ENCODE data around the gene ITPRIPL2. TPM values are rescaled to one million over a fixed set of nuclear protein-coding genes. Genes with fewer than 3 reads are reported as not detected.

ITPRIPL2 gene
- total RNA-seq, 1 experiment from 2014 or later: 21.6 TPM

GRCh38 chr16:19165101-19165500 is 51.3 kb downstream of the ITPRIPL2 start:
- no TSS peak for BruUV-seq (replicated peaks)

GRCh38 chr16:19166500-19166899 is 52.7 kb downstream of the ITPRIPL2 start:
- Histone ChIP-seq H3K27me3 (ENCODE audit: low read length) (no peaks in the 10 kb centered on the region), H3K9me3 (ENCODE audit: low read length) (no peaks in the 10 kb centered on the region), H3K79me2 (ENCODE audit: low read length) (no peaks in the 10 kb centered on the region), H3K27ac (ENCODE audit: low read length) (no peak overlapping the region), H2AFZ (ENCODE audit: low read length) (no peak overlapping the region), H3K36me3 (ENCODE audit: low read depth, low read length) (no peaks in the 10 kb centered on the region), H3K4me1 (ENCODE audit: insufficient read depth, low read length) (no peaks in the 10 kb centered on the region), H3K4me2 (ENCODE audit: low read length) (no peak overlapping the region), H3K4me3 (ENCODE audit: low read length) (no peak overlapping the region), H4K20me1 (ENCODE audit: low read length) (no peaks in the 10 kb centered on the region), H3K9ac (ENCODE audit: low read length) (no peak overlapping the region), H3F3A (ENCODE audit: low read length, unreplicated experiment) (no peaks in the 10 kb centered on the region), H3K9me2 (replicated peaks; ENCODE audit: low read length) (no peaks in the 10 kb centered on the region)
- ChIA-PET POLR2A (ENCODE audit: unreplicated experiment) (no interaction called here), CTCF (interaction anchor here (0.9 kb wide), 1 partner anchor 81 kb away, joined by 3 read pairs; no protein-coding TSS in a partner anchor)
- intact Hi-C loops (cut with micrococcal nuclease): loop anchor here (5.0 to 10.0 kb wide), 2 partner anchors 52 to 211 kb away; partner anchors contain the start of gene ITPRIPL2
- TF ChIP-seq EZH2 (IDR thresholded peaks at IDR 0.05; ENCODE audit: low read length, unreplicated experiment): no peak
- TF ChIP-seq, protein P1, sequence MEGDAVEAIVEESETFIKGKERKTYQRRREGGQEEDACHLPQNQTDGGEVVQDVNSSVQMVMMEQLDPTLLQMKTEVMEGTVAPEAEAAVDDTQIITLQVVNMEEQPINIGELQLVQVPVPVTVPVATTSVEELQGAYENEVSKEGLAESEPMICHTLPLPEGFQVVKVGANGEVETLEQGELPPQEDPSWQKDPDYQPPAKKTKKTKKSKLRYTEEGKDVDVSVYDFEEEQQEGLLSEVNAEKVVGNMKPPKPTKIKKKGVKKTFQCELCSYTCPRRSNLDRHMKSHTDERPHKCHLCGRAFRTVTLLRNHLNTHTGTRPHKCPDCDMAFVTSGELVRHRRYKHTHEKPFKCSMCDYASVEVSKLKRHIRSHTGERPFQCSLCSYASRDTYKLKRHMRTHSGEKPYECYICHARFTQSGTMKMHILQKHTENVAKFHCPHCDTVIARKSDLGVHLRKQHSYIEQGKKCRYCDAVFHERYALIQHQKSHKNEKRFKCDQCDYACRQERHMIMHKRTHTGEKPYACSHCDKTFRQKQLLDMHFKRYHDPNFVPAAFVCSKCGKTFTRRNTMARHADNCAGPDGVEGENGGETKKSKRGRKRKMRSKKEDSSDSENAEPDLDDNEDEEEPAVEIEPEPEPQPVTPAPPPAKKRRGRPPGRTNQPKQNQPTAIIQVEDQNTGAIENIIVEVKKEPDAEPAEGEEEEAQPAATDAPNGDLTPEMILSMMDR (conservative IDR thresholded peaks at IDR 0.05; ENCODE audit: low read depth, low read length): peak; percentile 35; the same call in 1 of the 2 replicates
- ATAC-seq: no peak
- DNase-seq: peak; percentile 17
- no TSS peak for BruUV-seq (replicated peaks)

More at GRCh38 chr16:19165101-19165500, 51.3 kb downstream of the ITPRIPL2 start:
- Histone ChIP-seq H3K9me2 (replicated peaks; ENCODE audit: low read length) (no peaks in the 10 kb centered on the region), H3K4me2 (ENCODE audit: low read length) (no peak overlapping the region), H3K27me3 (ENCODE audit: low read length) (no peaks in the 10 kb centered on the region), H4K20me1 (ENCODE audit: low read length) (no peaks in the 10 kb centered on the region), H3K9me3 (ENCODE audit: low read length) (no peaks in the 10 kb centered on the region), H3K36me3 (ENCODE audit: low read depth, low read length) (no peaks in the 10 kb centered on the region), H3K4me1 (ENCODE audit: insufficient read depth, low read length) (no peaks in the 10 kb centered on the region), H3K4me3 (ENCODE audit: low read length) (no peak overlapping the region), H3K79me2 (ENCODE audit: low read length) (no peaks in the 10 kb centered on the region), H3F3A (ENCODE audit: low read length, unreplicated experiment) (no peaks in the 10 kb centered on the region), H3K9ac (ENCODE audit: low read length) (no peak overlapping the region), H2AFZ (ENCODE audit: low read length) (no peak overlapping the region), H3K27ac (ENCODE audit: low read length) (no peak overlapping the region)
- TF ChIP-seq EZH2 (IDR thresholded peaks at IDR 0.05; ENCODE audit: low read length, unreplicated experiment) (no peak), EZH2phosphoT487 (IDR thresholded peaks at IDR 0.05; ENCODE audit: borderline replicate concordance, low read length) (no peak)
- TF ChIP-seq, protein P1 (conservative IDR thresholded peaks at IDR 0.05; ENCODE audit: low read depth, low read length): no peak
- ATAC-seq: no peak
- CTCF ChIA-PET: no interaction called here
- POLR2A ChIA-PET (ENCODE audit: unreplicated experiment): no interaction called here
- peak; percentile 10 for DNase-seq
- intact Hi-C loops (cut with micrococcal nuclease): loop anchor here (5.0 to 10.0 kb wide), 2 partner anchors 50 to 212 kb away; partner anchors contain the start of gene ITPRIPL2

DNA sequence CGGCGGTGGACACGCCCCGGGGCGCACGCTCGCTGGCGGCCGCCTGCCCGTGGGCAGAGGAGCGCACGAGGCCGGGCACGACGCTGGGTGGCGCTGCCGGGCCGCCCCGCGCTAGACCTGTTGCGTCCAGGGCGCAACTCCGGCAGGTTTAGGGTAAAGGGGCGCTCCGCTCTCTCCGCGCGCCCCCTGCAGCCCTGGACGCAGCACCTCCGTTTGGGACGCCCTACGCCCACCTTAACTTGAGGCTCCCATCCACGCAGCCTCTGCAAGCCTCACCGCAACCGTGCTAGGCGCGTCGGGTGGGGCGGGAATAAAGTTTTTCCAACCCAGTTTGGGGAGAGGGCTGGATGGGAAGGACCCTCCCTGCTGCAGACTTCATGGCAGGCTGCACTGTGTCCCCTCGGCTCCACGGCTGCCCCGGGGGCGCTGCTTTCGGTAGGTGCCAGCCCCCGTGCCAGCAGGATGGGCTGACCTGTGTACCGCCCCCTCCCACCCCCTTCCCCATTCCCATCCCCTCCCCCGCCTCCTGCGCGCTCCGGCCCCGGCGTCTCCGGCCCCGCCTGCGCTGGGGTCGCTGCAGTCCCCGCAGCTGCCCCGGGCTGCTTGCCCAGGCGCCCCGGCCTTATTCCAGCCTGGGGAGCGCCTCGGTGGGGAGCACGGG is 54.1 kb downstream of the ITPRIPL2 start, which contains the start of gene SYT17:
SYT17 (plus strand) TSS at position 531 of the 661 bp plus-strand sequence. CDS start 407 bp downstream, outside the sequence.
- Histone ChIP-seq H3K9ac (ENCODE audit: low read length) (peak within 1 kb of the TSS; percentile 52), H3K36me3 (ENCODE audit: low read depth, low read length) (no peaks in the 10 kb centered on the region), H2AFZ (ENCODE audit: low read length) (peak within 1 kb of the TSS; percentile 84), H3K27me3 (ENCODE audit: low read length) (no peaks in the 10 kb centered on the region), H3K9me2 (replicated peaks; ENCODE audit: low read length) (no peaks in the 10 kb centered on the region), H3K4me1 (ENCODE audit: insufficient read depth, low read length) (no peaks in the 10 kb centered on the region), H3K27ac (ENCODE audit: low read length) (no peak within 1 kb of the TSS), H3K9me3 (ENCODE audit: low read length) (no peaks in the 10 kb centered on the region), H3K4me2 (ENCODE audit: low read length) (peak within 1 kb of the TSS; percentile 91), H4K20me1 (ENCODE audit: low read length) (no peaks in the 10 kb centered on the region), H3K4me3 (ENCODE audit: low read length) (peak within 1 kb of the TSS; percentile 79), H3K79me2 (ENCODE audit: low read length) (no peaks in the 10 kb centered on the region), H3F3A (ENCODE audit: low read length, unreplicated experiment) (no peaks in the 10 kb centered on the region)
- peak; percentile 79 for DNase-seq
- ChIA-PET CTCF (no interaction called here), POLR2A (ENCODE audit: unreplicated experiment) (no interaction called here)
- intact Hi-C loops (cut with micrococcal nuclease): loop anchor here (1.0 to 10.0 kb wide), 3 partner anchors 53 to 209 kb away; partner anchors contain the start of gene ITPRIPL2
- TF ChIP-seq EZH2 (IDR thresholded peaks at IDR 0.05; ENCODE audit: low read length, unreplicated experiment): no peak
- TF ChIP-seq EZH2phosphoT487 (IDR thresholded peaks at IDR 0.05; ENCODE audit: borderline replicate concordance, low read length): no peak
- TF ChIP-seq, protein P1 (conservative IDR thresholded peaks at IDR 0.05; ENCODE audit: low read depth, low read length): peak; percentile 65
- peak; percentile 88 for ATAC-seq
- BruUV-seq (replicated peaks): no TSS peak
